GM06990 (cell line): ENCODE data around the gene USHBP1.
"Not testable (repeated sequence)": the region's sequence is repeated elsewhere in the genome, so short reads cannot be mapped to it uniquely, and the experiment has no call there.

Experiments used
- DNase-seq: peaks from one replicate; pipeline ENCODE4 v3.0.0-alpha.2; 2011; ENCODE audit not compliant: insufficient read length; ENCODE audit errors: extremely low read depth
- H3K27me3 ChIP-seq: replicated peaks from 2 replicates; pipeline ENCODE4 v1.6.0; 2011; ENCODE audit warnings: low read length; ENCODE audit not compliant: control insufficient read depth, insufficient read depth
- H3K36me3 ChIP-seq: 2 replicates; pipeline ENCODE4 v1.5.1; 2011; ENCODE audit warnings: low read length; ENCODE audit not compliant: control insufficient read depth, insufficient read depth
- H3K4me3 ChIP-seq: replicated peaks from 2 replicates; pipeline ENCODE4 v1.5.1; 2011; ENCODE audit warnings: low read depth, mild to moderate bottlenecking, control low read depth, low read length
- CTCF ChIP-seq: IDR thresholded peaks from 2 replicates; pipeline ENCODE4 v1.5.1; 2011; ENCODE audit warnings: low read length, control low read depth, mild to moderate bottlenecking, inconsistent platforms; ENCODE audit not compliant: insufficient read depth, poor library complexity, severe bottlenecking

Gene USHBP1

GRCh38 chr19:17296976-17297375, 32.4 kb upstream of the USHBP1 start:
- Histone ChIP-seq H3K27me3 (no peaks in the 10 kb centered on the region), H3K4me3 (no peak overlapping the region), H3K36me3 (peaks cover 2% of the 10 kb centered on the region; the same call in 1 of the 2 replicates)
- DNase-seq: no peak
- no peak for TF ChIP-seq CTCF

GRCh38 chr19:17296273-17296672, 31.7 kb upstream of the USHBP1 start:
- Histone ChIP-seq H3K27me3 (no peaks in the 10 kb centered on the region), H3K4me3 (no peak overlapping the region), H3K36me3 (no peaks in the 10 kb centered on the region)
- DNase-seq: no peak
- TF ChIP-seq CTCF: no peak

- H3K27me3 ChIP-seq, H3K36me3 ChIP-seq, DNase-seq, H3K4me3 ChIP-seq: not testable (repeated sequence)
Observed at GRCh38 chr19:17295551-17295950, 31.0 kb upstream of the USHBP1 start.

- no peak for TF ChIP-seq CTCF
- Histone ChIP-seq H3K4me3 (no peak overlapping the region), H3K36me3 (no peaks in the 10 kb centered on the region), H3K27me3 (no peaks in the 10 kb centered on the region)
- peak; percentile 77 for DNase-seq
Observed at GRCh38 chr19:17294051-17294891, 29.7 kb upstream of the USHBP1 start.

- TF ChIP-seq CTCF: no peak
- Histone ChIP-seq H3K4me3 (no peak overlapping the region), H3K27me3 (no peaks in the 10 kb centered on the region), H3K36me3 (no peaks in the 10 kb centered on the region)
- no peak for DNase-seq
Observed at GRCh38 chr19:17293605-17294004, 29.1 kb upstream of the USHBP1 start.

GRCh38 chr19:17292301-17293074, 27.9 kb upstream of the USHBP1 start:
- DNase-seq: peak; percentile 82
- Histone ChIP-seq H3K36me3 (no peaks in the 10 kb centered on the region), H3K27me3 (no peaks in the 10 kb centered on the region), H3K4me3 (peak overlapping the region; percentile 71)
- peak; percentile 81 for TF ChIP-seq CTCF
